H1 (cell line): ENCODE measurements around the gene GYPC. TPM values are rescaled to one million over a fixed set of nuclear protein-coding genes. Genes with fewer than 3 reads are reported as not detected.

Experiments
- CTCF ChIA-PET: fragments of 300-600 bp; sonication (Branson Sonifier 250); formaldehyde crosslinking; loops from one replicate; lab custom pipeline; 2021; ENCODE audit not compliant: partially characterized antibody; lab: Charles Lee
- POLR2A ChIA-PET: fragments of 300-600 bp; sonication (Branson Sonifier 250); formaldehyde crosslinking; loops from one replicate; lab custom pipeline; 2021; ENCODE audit warnings: inconsistent platforms; ENCODE audit not compliant: partially characterized antibody; lab: Charles Lee
- DNase-seq, 2 experiments: peaks; one replicate each; pipeline versions ENCODE4 v3.0.0 to v3.0.0-alpha.2; 2010 to 2022; ENCODE audit warnings: low spot score in 2 of 2, low read depth in 1 of 2, mixed read lengths in 1 of 2
- FAIRE-seq: peaks from 2 replicates; lab custom pipeline; 2011; peaks lifted over from hg19 to GRCh38; lab: Jason Lieb, UNC
- H2AFZ ChIP-seq: 2 replicates; pipeline ENCODE4 v1.8.1; 2012; ENCODE audit warnings: low read length, inconsistent platforms
- H2AK5ac ChIP-seq: 2 replicates; pipeline ENCODE4 v1.6.1; 2013; ENCODE audit warnings: low read depth, low read length
- H2BK120ac ChIP-seq: replicated peaks from 2 replicates; pipeline ENCODE3; 2013; ENCODE audit warnings: low read depth, low read length, inconsistent platforms
- H2BK12ac ChIP-seq: 2 replicates; pipeline ENCODE4 v1.6.1; 2013; ENCODE audit warnings: low read depth, low read length
- H2BK15ac ChIP-seq: 2 replicates; pipeline ENCODE4 v1.6.1; 2013; ENCODE audit warnings: low read length
- H2BK20ac ChIP-seq: 2 replicates; pipeline ENCODE4 v1.6.1; 2013; ENCODE audit warnings: low read length
- H2BK5ac ChIP-seq: 2 replicates; pipeline ENCODE4 v1.6.1; 2013; ENCODE audit warnings: low read depth, low read length
- H3K14ac ChIP-seq: 2 replicates; pipeline ENCODE4 v1.6.1; 2013; ENCODE audit warnings: inconsistent platforms; ENCODE audit not compliant: insufficient read length
- H3K18ac ChIP-seq: 2 replicates; pipeline ENCODE4 v1.6.1; 2013; ENCODE audit warnings: low read length; ENCODE audit errors: extremely low read depth
- H3K23ac ChIP-seq: 2 replicates; pipeline ENCODE4 v1.6.1; 2013; ENCODE audit warnings: inconsistent platforms; ENCODE audit not compliant: insufficient read length
- H3K23me2 ChIP-seq: 2 replicates; pipeline ENCODE4 v1.6.1; 2013; ENCODE audit warnings: low read depth, low read length
- H3K27ac ChIP-seq: 2 replicates; pipeline ENCODE4 v1.6.1; 2011; ENCODE audit warnings: low read depth, low read length, inconsistent platforms
- H3K27me3 ChIP-seq, 4 experiments: replicated peaks in 1 of 4; 1 replicate in 1 of 4; 2 replicates in 3 of 4; pipeline versions ENCODE4 v1.6.1 to v1.8.1; 2011 to 2013; ENCODE audit warnings: low read length in 3 of 4, mild to moderate bottlenecking in 3 of 4, inconsistent platforms in 2 of 4, mixed read lengths in 2 of 4, moderate library complexity in 1 of 4; ENCODE audit not compliant: control insufficient read depth in 3 of 4, insufficient read depth in 3 of 4; ENCODE audit errors: extremely low read depth in 1 of 4
- H3K36me3 ChIP-seq, 4 experiments: 2 replicates each; pipeline versions ENCODE4 v1.6.1 to v1.8.1; 2011 to 2013; ENCODE audit warnings: mild to moderate bottlenecking in 4 of 4, low read length in 3 of 4, moderate library complexity in 2 of 4, control low read depth in 1 of 4, inconsistent platforms in 1 of 4; ENCODE audit not compliant: insufficient read depth in 4 of 4, control insufficient read depth in 2 of 4
- H3K4ac ChIP-seq: replicated peaks from 2 replicates; pipeline ENCODE3; 2013; ENCODE audit warnings: low read length, low read depth, mixed read lengths, inconsistent platforms; ENCODE audit not compliant: insufficient read length
- H3K4me1 ChIP-seq, 4 experiments: replicated peaks in 1 of 4; 1 replicate in 1 of 4; 2 replicates in 3 of 4; pipeline versions ENCODE4 v1.6.1 to v1.8.1; 2011 to 2013; ENCODE audit warnings: low read length in 3 of 4, inconsistent platforms in 2 of 4, mixed read lengths in 1 of 4; ENCODE audit not compliant: insufficient read depth in 4 of 4, control insufficient read depth in 3 of 4
- H3K4me2 ChIP-seq, 2 experiments: 2 replicates each; pipeline versions ENCODE4 v1.6.1 to v1.8.1; 2011 to 2013; ENCODE audit warnings: low read depth in 2 of 2, low read length in 2 of 2, control low read depth in 1 of 2, inconsistent platforms in 1 of 2, mild to moderate bottlenecking in 1 of 2; ENCODE audit not compliant: insufficient read depth in 1 of 2
- H3K4me3 ChIP-seq, 4 experiments: fragments of 200-600, 300-600 bp in 1 of 4; sonication (generic), shearing (Covaris generic), sonication (Bioruptor Twin) in 1 of 4; 2 replicates each; pipeline versions ENCODE4 v1.5.1 to v1.8.1; 2011 to 2016; ENCODE audit warnings: low read length in 4 of 4, low read depth in 3 of 4, control low read depth in 2 of 4, inconsistent platforms in 2 of 4, mild to moderate bottlenecking in 2 of 4, mixed read lengths in 1 of 4, moderate library complexity in 1 of 4; ENCODE audit not compliant: insufficient read depth in 2 of 4; ENCODE audit errors: extremely low read depth in 1 of 4
- H3K56ac ChIP-seq: replicated peaks from 2 replicates; pipeline ENCODE3; 2013; ENCODE audit warnings: low read depth, mild to moderate bottlenecking, mixed read lengths, low read length, inconsistent platforms; ENCODE audit not compliant: insufficient read length
- H3K79me1 ChIP-seq: 2 replicates; pipeline ENCODE4 v1.6.1; 2013; ENCODE audit warnings: low read depth, low read length, control low read depth
- H3K79me2 ChIP-seq, 2 experiments: 2 replicates each; pipeline versions ENCODE4 v1.6.1 to v1.8.1; 2012 to 2013; ENCODE audit warnings: low read length in 2 of 2, mild to moderate bottlenecking in 2 of 2, inconsistent platforms in 1 of 2; ENCODE audit not compliant: insufficient read depth in 2 of 2, control insufficient read depth in 1 of 2
- H3K9ac ChIP-seq, 4 experiments: replicated peaks in 1 of 4; 1 replicate in 1 of 4; 2 replicates in 3 of 4; pipeline versions ENCODE4 v1.6.1 to v1.8.1; 2011 to 2013; ENCODE audit warnings: low read depth in 3 of 4, low read length in 3 of 4, control low read depth in 2 of 4, mild to moderate bottlenecking in 2 of 4, moderate library complexity in 2 of 4, inconsistent platforms in 1 of 4; ENCODE audit errors: extremely low read depth in 1 of 4
- H3K9me3 ChIP-seq, 2 experiments: 2 replicates each; pipeline versions ENCODE4 v1.6.1 to v1.8.1; 2012 to 2013; ENCODE audit warnings: mild to moderate bottlenecking in 2 of 2, moderate library complexity in 2 of 2, control low read depth in 1 of 2, inconsistent platforms in 1 of 2, low read depth in 1 of 2, low read length in 1 of 2, mixed read lengths in 1 of 2; ENCODE audit not compliant: insufficient read depth in 2 of 2
- H4K20me1 ChIP-seq, 2 experiments: replicated peaks in 1 of 2; 2 replicates each; pipeline versions ENCODE3 to v1.8.1; 2011 to 2013; ENCODE audit warnings: inconsistent platforms in 2 of 2, low read length in 2 of 2, mild to moderate bottlenecking in 1 of 2; ENCODE audit not compliant: insufficient read depth in 2 of 2, control insufficient read depth in 1 of 2
- H4K5ac ChIP-seq: 2 replicates; pipeline ENCODE4 v1.6.1; 2013; ENCODE audit warnings: low read length, low read depth, mixed read lengths, inconsistent platforms; ENCODE audit not compliant: insufficient read length
- H4K8ac ChIP-seq: 2 replicates; pipeline ENCODE4 v1.8.0; 2013; ENCODE audit warnings: mild to moderate bottlenecking, moderate library complexity, low read length, inconsistent platforms; ENCODE audit not compliant: insufficient read depth; ENCODE audit errors: extremely low read depth
- H4K91ac ChIP-seq: replicated peaks from 2 replicates; pipeline ENCODE3; 2013; ENCODE audit warnings: low read length, mixed read lengths, inconsistent platforms; ENCODE audit not compliant: insufficient read length
- ASH2L ChIP-seq: fragments of 200-600, 300-600 bp; sonication (generic); IDR thresholded peaks from one replicate; pipeline ENCODE4 v1.7.1; 2017; ENCODE audit warnings: low read length
- ATF2 ChIP-seq: IDR thresholded peaks from 2 replicates; pipeline ENCODE4 v1.6.1; 2012; ENCODE audit warnings: low read length, inconsistent platforms
- FOSL1 ChIP-seq: IDR thresholded peaks from 2 replicates; pipeline ENCODE4 v1.6.1; 2011; ENCODE audit warnings: mild to moderate bottlenecking, low read depth, low read length, moderate library complexity; ENCODE audit not compliant: insufficient read depth
- GABPA ChIP-seq: IDR thresholded peaks from 2 replicates; pipeline ENCODE4 v1.6.1; 2011; ENCODE audit warnings: mild to moderate bottlenecking, low read length, moderate library complexity, borderline replicate concordance; ENCODE audit not compliant: insufficient read depth
- HDAC6 ChIP-seq: IDR thresholded peaks from one replicate; pipeline ENCODE4 v1.7.1; 2012; ENCODE audit warnings: low read depth, mild to moderate bottlenecking, inconsistent platforms, low read length, moderate library complexity
- MAFK ChIP-seq: IDR thresholded peaks from 2 replicates; pipeline ENCODE4 v1.6.1; 2012; ENCODE audit warnings: low read depth, mild to moderate bottlenecking, improper control_type of control experiment, low read length
- NANOG ChIP-seq: IDR thresholded peaks from 2 replicates; pipeline ENCODE4 v1.6.1; 2011; ENCODE audit warnings: low read length, low read depth, mild to moderate bottlenecking, inconsistent platforms; ENCODE audit not compliant: insufficient read depth, poor library complexity, severe bottlenecking
- SAP30 ChIP-seq: fragments of 300-600 bp; sonication (generic); IDR thresholded peaks from 2 replicates; pipeline ENCODE4 v1.7.1; 2012; ENCODE audit warnings: low read length, moderate library complexity, mild to moderate bottlenecking, inconsistent platforms; ENCODE audit not compliant: insufficient read depth, insufficient replicate concordance
- SP4 ChIP-seq: IDR thresholded peaks from 2 replicates; pipeline ENCODE4 v1.6.1; 2012; ENCODE audit warnings: low read length, inconsistent platforms
- TBP ChIP-seq: IDR thresholded peaks from 2 replicates; pipeline ENCODE4 v1.6.1; 2011; ENCODE audit warnings: low read depth, low read length, improper control_type of control experiment
- WGBS, 2 experiments: shearing (Covaris generic) in 1 of 2; methylation state at CpG; one replicate each; pipeline versions ENCODE4 v1.1.6 to v1.1.7; 2013 to 2015; ENCODE audit warnings: low lambda C conversion rate in 2 of 2, mixed read lengths in 2 of 2, inconsistent platforms in 1 of 2, low coverage in 1 of 2, missing lambda C conversion rate in 1 of 2; ENCODE audit not compliant: insufficient replicate concordance in 2 of 2, insufficient coverage in 1 of 2, insufficient read length in 1 of 2; ENCODE audit errors: extremely low coverage in 1 of 2, missing lambda C conversion rate in 1 of 2; 5-methylcytosine and 5-hydroxymethylcytosine counted together
- polyA plus RNA-seq, 7 experiments: library from polyadenylated mRNA; depleted of rRNA in 3 of 7; stranded (reverse) in 5 of 7; unstranded in 2 of 7; fragments of >200 nt in 5 of 7; fragments of 200-250 nt in 2 of 7; gene quantifications; 1 replicate in 5 of 7; 2 replicates in 1 of 7; 4 replicates in 1 of 7; pipeline versions ENCODE4 v1.2.1 to v1.2.3, GENCODE V29; 2011 to 2013; ENCODE audit warnings: missing spikeins in 2 of 7, mixed read lengths in 2 of 7
- total RNA-seq: library from RNA; stranded (reverse); fragmentation: NEBNext Ultra II Directional; extraction: Animal tissue kit (Norgen Biotek cat#: 25700); gene quantifications from 2 replicates; pipeline ENCODE4 v1.2.1, GENCODE V29; 2021
- TF ChIP-seq, protein P1 (sequence below): IDR thresholded peaks from 2 replicates; pipeline ENCODE4 v1.6.1; 2011; ENCODE audit warnings: low read length, improper control_type of control experiment

GYPC gene
- total and polyA plus RNA-seq, 2 of the 8 experiments (the other 6 are each of a cell fraction or from before 2014, with no cell fraction given) = 26.8 to 53.6 TPM

DNA sequence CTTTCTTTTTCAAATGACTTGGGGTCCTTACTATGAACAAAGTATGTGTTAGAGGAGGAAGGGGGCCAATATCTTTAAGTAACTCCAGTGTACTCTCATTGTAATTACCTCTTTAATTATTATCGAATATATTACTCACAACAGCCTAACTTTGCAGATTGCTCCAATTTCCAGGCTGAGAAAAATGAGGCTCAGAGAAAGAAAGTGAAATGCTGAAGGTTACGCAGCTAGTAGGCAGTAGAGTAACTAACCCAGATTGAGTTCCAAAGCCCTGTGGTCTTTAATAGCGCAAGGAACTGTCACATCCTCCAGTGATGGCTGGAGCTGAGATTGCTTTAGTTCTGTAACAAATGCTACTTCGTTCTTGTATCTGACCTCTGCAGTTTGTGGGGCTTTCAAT, 2.2 kb upstream of the GYPC start:
- peaks cover 0 to 2% of the 10 kb centered on the region in 2 experiments for H4K20me1 ChIP-seq
- no peak overlapping the region for H3K4me2 ChIP-seq
- H4K8ac ChIP-seq = no peak overlapping the region
- H3K56ac ChIP-seq = no peak overlapping the region
- peaks cover 0 to 10% (median 8%) of the 10 kb centered on the region in 4 experiments; a peak in 4 of 7 replicates for H3K27me3 ChIP-seq
- no peaks in the 10 kb centered on the region for H3K79me1 ChIP-seq
- no peak overlapping the region for H2BK12ac ChIP-seq
- no peak overlapping the region for H3K18ac ChIP-seq
- H3K27ac ChIP-seq = no peak overlapping the region
- H3K9me3 ChIP-seq = no peaks in the 10 kb centered on the region
- H4K5ac ChIP-seq = no peak overlapping the region
- no peak overlapping the region for H3K9ac ChIP-seq
- peaks cover 16 to 28% (median 20%) of the 10 kb centered on the region in 4 experiments for H3K4me1 ChIP-seq
- H2BK120ac ChIP-seq = no peak overlapping the region
- H2AK5ac ChIP-seq = no peak overlapping the region
- peaks cover 11% of the 10 kb centered on the region for H3K23me2 ChIP-seq
- H3K79me2 ChIP-seq = no peaks in the 10 kb centered on the region
- 88% methylated on average over 4 of the region's 4 CpGs; no CpG with 5 or more reads in 1 of the 2 experiments for WGBS, 2 experiments
- H3K36me3 ChIP-seq = no peaks in the 10 kb centered on the region
- H3K4me3 ChIP-seq = no peak overlapping the region
- no peak overlapping the region for H4K91ac ChIP-seq
- H2BK5ac ChIP-seq = no peak overlapping the region
- DNase-seq = peak in 1 of 2 experiments; percentile 6
- H3K23ac ChIP-seq = no peak overlapping the region
- ChIA-PET POLR2A (interaction anchor here (0.7 kb wide), 1 partner anchor 17 kb away, joined by 3 read pairs; no protein-coding TSS in a partner anchor), CTCF (interaction anchor here (0.9 to 3.6 kb wide), 3 partner anchors 11 to 318 kb away, joined by 3 to 12 read pairs (median 4); no protein-coding TSS in a partner anchor)
- no peak overlapping the region for H2BK20ac ChIP-seq
- FAIRE-seq = no peak
- no peak overlapping the region for H2BK15ac ChIP-seq
- no peak overlapping the region for H2AFZ ChIP-seq
- no peak overlapping the region for H3K14ac ChIP-seq
- no peak overlapping the region for H3K4ac ChIP-seq
- TF ChIP-seq TBP (no peak), NANOG (no peak), FOSL1 (no peak), SP4 (no peak), GABPA (no peak), HDAC6 (no peak), ASH2L (no peak), ATF2 (no peak), SAP30 (no peak), MAFK (no peak)
- TF ChIP-seq, protein P1, sequence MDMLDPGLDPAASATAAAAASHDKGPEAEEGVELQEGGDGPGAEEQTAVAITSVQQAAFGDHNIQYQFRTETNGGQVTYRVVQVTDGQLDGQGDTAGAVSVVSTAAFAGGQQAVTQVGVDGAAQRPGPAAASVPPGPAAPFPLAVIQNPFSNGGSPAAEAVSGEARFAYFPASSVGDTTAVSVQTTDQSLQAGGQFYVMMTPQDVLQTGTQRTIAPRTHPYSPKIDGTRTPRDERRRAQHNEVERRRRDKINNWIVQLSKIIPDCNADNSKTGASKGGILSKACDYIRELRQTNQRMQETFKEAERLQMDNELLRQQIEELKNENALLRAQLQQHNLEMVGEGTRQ = no peak
